HepG2 (cell line): ENCODE data around the gene PLAC9. TPM values are rescaled to one million over a fixed set of nuclear protein-coding genes. Genes with fewer than 3 reads are reported as not detected.

Experiments used
- ATAC-seq: fragments of 200-7000 bp; cut with Tn5 transposase; 3 replicates; pipeline ENCODE4 v1.9.1; 2020; ENCODE audit warnings: mild to moderate bottlenecking, moderate library complexity
- BruUV-seq: library from RNA; stranded (reverse); fragments of 400-500 nt; replicated peaks from 2 replicates; lab custom pipeline; 2021; lab: Mats Ljungman, UMichigan
- CTCF ChIA-PET: fragments of 300-600 bp; formaldehyde crosslinking; extraction: SDS; loops from one replicate; lab custom pipeline; 2021; ENCODE audit warnings: low total read pairs, inconsistent platforms, low intra/inter-chr PET ratio; lab: Yijun Ruan, JAX
- POLR2A ChIA-PET: fragments of 350-600 bp; sonication (Branson Sonifier 250); formaldehyde crosslinking; loops from one replicate; lab custom pipeline; 2020; ENCODE audit warnings: antibody characterized with exemption, inconsistent platforms; lab: Yijun Ruan, JAX
- DNase-seq: peaks from one replicate; pipeline ENCODE4 v3.0.0-alpha.2; 2015; ENCODE audit warnings: low spot score
- FAIRE-seq: peaks from 3 replicates; lab custom pipeline; 2011; peaks lifted over from hg19 to GRCh38; lab: Jason Lieb, UNC
- H2AFZ ChIP-seq: one replicate; pipeline ENCODE4 v1.6.1; 2011; ENCODE audit warnings: low read length, inconsistent platforms
- H3K27ac ChIP-seq: fragments of 300-600 bp; 3 replicates; pipeline ENCODE4 v1.8.0; 2011; ENCODE audit warnings: mixed run types, mild to moderate bottlenecking, mixed read lengths, low read length, inconsistent platforms; ENCODE audit not compliant: insufficient read depth; ENCODE audit errors: extremely low read length
- H3K27me3 ChIP-seq, 2 experiments: fragments of 200-600 bp in 1 of 2; 2 replicates in 1 of 2; 3 replicates in 1 of 2; pipeline versions ENCODE4 v1.6.0 to v1.8.0; 2011; ENCODE audit warnings: low read length in 2 of 2, mild to moderate bottlenecking in 2 of 2, moderate library complexity in 2 of 2, inconsistent platforms in 1 of 2; ENCODE audit not compliant: insufficient read depth in 2 of 2, control insufficient read depth in 1 of 2
- H3K36me3 ChIP-seq, 2 experiments: fragments of 200-600 bp in 1 of 2; replicated peaks in 1 of 2; 2 replicates in 1 of 2; 3 replicates in 1 of 2; pipeline versions ENCODE4 v1.5.1 to v1.8.0; 2011; ENCODE audit warnings: low read length in 2 of 2, inconsistent platforms in 1 of 2; ENCODE audit not compliant: insufficient read depth in 2 of 2, control insufficient read depth in 1 of 2
- H3K4me1 ChIP-seq: 2 replicates; pipeline ENCODE4 v1.5.1; 2012; ENCODE audit warnings: low read length, inconsistent platforms; ENCODE audit not compliant: insufficient read depth
- H3K4me2 ChIP-seq: 2 replicates; pipeline ENCODE4 v1.6.0; 2011; ENCODE audit warnings: low read depth, low read length, inconsistent platforms
- H3K4me3 ChIP-seq, 3 experiments: fragments of 200-600 bp in 1 of 3; sonication (generic), shearing (Covaris generic) in 1 of 3; replicated peaks in 1 of 3; 2 replicates each; pipeline ENCODE4 v1.5.1; 2011 to 2016; ENCODE audit warnings: low read length in 3 of 3, inconsistent platforms in 2 of 3, low read depth in 2 of 3, mild to moderate bottlenecking in 2 of 3, control low read depth in 1 of 3, mixed read lengths in 1 of 3; ENCODE audit not compliant: insufficient read depth in 1 of 3
- H3K79me2 ChIP-seq: one replicate; pipeline ENCODE4 v1.6.1; 2011; ENCODE audit warnings: low read length, inconsistent platforms; ENCODE audit not compliant: insufficient read depth
- H3K9ac ChIP-seq: 2 replicates; pipeline ENCODE4 v1.6.0; 2011; ENCODE audit warnings: mild to moderate bottlenecking, low read depth, low read length, inconsistent platforms; ENCODE audit not compliant: insufficient read depth
- H3K9me3 ChIP-seq: 2 replicates; pipeline ENCODE4 v1.5.1; 2012; ENCODE audit warnings: mild to moderate bottlenecking, low read length
- H4K20me1 ChIP-seq: 2 replicates; pipeline ENCODE4 v1.6.0; 2011; ENCODE audit warnings: inconsistent platforms, mild to moderate bottlenecking, low read length, moderate library complexity; ENCODE audit not compliant: insufficient read depth
- MNT ChIP-seq: fragments of 450-650 bp; IDR thresholded peaks from 2 replicates; pipeline ENCODE4 v1.6.1; 2016
- POLR2G ChIP-seq: fragments of 200-400 bp; formaldehyde crosslinking; IDR thresholded peaks from 2 replicates; pipeline ENCODE4 v1.6.1; 2018; ENCODE audit warnings: mild to moderate bottlenecking, low read depth, low read length, moderate library complexity
- SCMH1 ChIP-seq: sonication (generic); formaldehyde crosslinking; IDR thresholded peaks from 2 replicates; pipeline ENCODE4 v1.9.0; 2021; ENCODE audit warnings: missing genetic modification reagents, mild to moderate bottlenecking, borderline replicate concordance
- ZBTB26 ChIP-seq: IDR thresholded peaks from 2 replicates; pipeline ENCODE4 v1.6.1; 2016; ENCODE audit warnings: missing compliant biosample characterization, missing genetic modification reagents, borderline replicate concordance
- ZBTB34 ChIP-seq: sonication (generic); formaldehyde crosslinking; IDR thresholded peaks from 2 replicates; pipeline ENCODE4 v1.8.0; 2022; ENCODE audit warnings: mild to moderate bottlenecking, missing genetic modification reagents
- WGBS: methylation state at CpG from one replicate; pipeline ENCODE4 v1.1.6; 2017; ENCODE audit warnings: low lambda C conversion rate; 5-methylcytosine and 5-hydroxymethylcytosine counted together
- in situ Hi-C: cut with HindIII; loops from 2 replicates; pipeline ENCODE4 v1.10.0; 2017; ENCODE audit warnings: low pct_unique_long_range_greater_than_20kb; ENCODE audit not compliant: extremely low pct_ligation_motif_present
- intact Hi-C: fragments of 100-400 bp; cut with micrococcal nuclease; formaldehyde crosslinking; loops from one replicate; pipeline ENCODE4 v1.10.0; 2022; ENCODE audit not compliant: unreplicated experiment
- polyA plus RNA-seq, 8 experiments: library from polyadenylated mRNA; depleted of rRNA in 3 of 8; stranded (reverse) in 7 of 8; unstranded in 1 of 8; fragments of >200 nt; fragmentation: Illumina TruSeq in 4 of 8; extraction: Trizol in 4 of 8; gene quantifications; 2 replicates each; pipeline versions ENCODE4 v1.2.1 to v1.2.3, GENCODE V29; 2011 to 2016; ENCODE audit warnings: low read depth in 4 of 8, missing spikeins in 1 of 8, mixed read lengths in 1 of 8; ENCODE audit not compliant: insufficient read depth in 1 of 8
- total RNA-seq, 5 experiments: library from RNA; depleted of rRNA; stranded (reverse); fragments of >200 nt; fragmentation: Illumina TruSeq; extraction: Trizol; gene quantifications; 2 replicates each; pipeline ENCODE4 v1.2.3, GENCODE V29; 2016; ENCODE audit warnings: low read depth in 1 of 5
- TF ChIP-seq, protein P1 (sequence below): IDR thresholded peaks from 2 replicates; pipeline ENCODE4 v1.4.0; 2020; ENCODE audit warnings: mild to moderate bottlenecking, missing genetic modification reagents
- TF ChIP-seq, protein P2 (sequence below): sonication (generic); formaldehyde crosslinking; IDR thresholded peaks from 2 replicates; pipeline ENCODE4 v1.8.0; 2022; ENCODE audit warnings: mild to moderate bottlenecking, missing genetic modification reagents, moderate library complexity

Gene PLAC9
- total and polyA plus RNA-seq, 2 of the 13 experiments (the other 11 are each of a cell fraction or from before 2014, with no cell fraction given) = not detected

- in situ Hi-C loops (no loop called here), intact Hi-C loops (loop anchor here (2.0 kb wide), 2 partner anchors 25 to 55 kb away; no protein-coding TSS in a partner anchor)
- WGBS = 95% methylated on average over 6 of the region's 8 CpGs
- Histone ChIP-seq H3K4me3 (no peak overlapping the region), H3K79me2 (no peaks in the 10 kb centered on the region), H3K9me3 (no peaks in the 10 kb centered on the region), H2AFZ (no peak overlapping the region), H3K4me2 (no peak overlapping the region), H3K36me3 (peaks cover 9 to 30% of the 10 kb centered on the region in 2 experiments; a peak in 4 of 5 replicates), H3K9ac (no peak overlapping the region), H3K4me1 (no peaks in the 10 kb centered on the region), H3K27me3 (no peaks in the 10 kb centered on the region), H3K27ac (no peak overlapping the region), H4K20me1 (no peaks in the 10 kb centered on the region)
- POLR2A ChIA-PET = no interaction called here
- TF ChIP-seq MNT (peak; percentile 34; the same call in 1 of the 2 replicates), ZBTB34 (CRISPR knock-in tag) (no peak), POLR2G (no peak)
- CTCF ChIA-PET = no interaction called here
- no peak for DNase-seq
- BruUV-seq = no TSS peak
- no peak for ATAC-seq
- no peak for FAIRE-seq
These were observed 35.1 kb downstream of the PLAC9 start for GRCh38 chr10:80167471-80168161.

GRCh38 chr10:80168162-80168511 is 35.6 kb downstream of the PLAC9 start:
- Histone ChIP-seq H2AFZ (no peak overlapping the region), H3K9ac (no peak overlapping the region), H3K4me1 (no peaks in the 10 kb centered on the region), H3K27me3 (no peaks in the 10 kb centered on the region), H3K9me3 (no peaks in the 10 kb centered on the region), H3K4me3 (no peak overlapping the region), H3K27ac (no peak overlapping the region), H4K20me1 (no peaks in the 10 kb centered on the region), H3K4me2 (no peak overlapping the region), H3K36me3 (peaks cover 7 to 25% of the 10 kb centered on the region in 2 experiments; a peak in 4 of 5 replicates), H3K79me2 (no peaks in the 10 kb centered on the region)
- no TSS peak for BruUV-seq
- 90% methylated on average over 7 of the region's 7 CpGs for WGBS
- FAIRE-seq (no peak), DNase-seq (no peak), ATAC-seq (no peak)
- POLR2A ChIA-PET = no interaction called here
- in situ Hi-C loops (no loop called here), intact Hi-C loops (loop anchor here (2.0 kb wide), 2 partner anchors 25 to 55 kb away; no protein-coding TSS in a partner anchor)
- CTCF ChIA-PET = interaction anchor here (1.7 kb wide), 1 partner anchor 55 kb away, joined by 13 read pairs; no protein-coding TSS in a partner anchor
- TF ChIP-seq ZBTB26 = no peak
- TF ChIP-seq, protein P1, sequence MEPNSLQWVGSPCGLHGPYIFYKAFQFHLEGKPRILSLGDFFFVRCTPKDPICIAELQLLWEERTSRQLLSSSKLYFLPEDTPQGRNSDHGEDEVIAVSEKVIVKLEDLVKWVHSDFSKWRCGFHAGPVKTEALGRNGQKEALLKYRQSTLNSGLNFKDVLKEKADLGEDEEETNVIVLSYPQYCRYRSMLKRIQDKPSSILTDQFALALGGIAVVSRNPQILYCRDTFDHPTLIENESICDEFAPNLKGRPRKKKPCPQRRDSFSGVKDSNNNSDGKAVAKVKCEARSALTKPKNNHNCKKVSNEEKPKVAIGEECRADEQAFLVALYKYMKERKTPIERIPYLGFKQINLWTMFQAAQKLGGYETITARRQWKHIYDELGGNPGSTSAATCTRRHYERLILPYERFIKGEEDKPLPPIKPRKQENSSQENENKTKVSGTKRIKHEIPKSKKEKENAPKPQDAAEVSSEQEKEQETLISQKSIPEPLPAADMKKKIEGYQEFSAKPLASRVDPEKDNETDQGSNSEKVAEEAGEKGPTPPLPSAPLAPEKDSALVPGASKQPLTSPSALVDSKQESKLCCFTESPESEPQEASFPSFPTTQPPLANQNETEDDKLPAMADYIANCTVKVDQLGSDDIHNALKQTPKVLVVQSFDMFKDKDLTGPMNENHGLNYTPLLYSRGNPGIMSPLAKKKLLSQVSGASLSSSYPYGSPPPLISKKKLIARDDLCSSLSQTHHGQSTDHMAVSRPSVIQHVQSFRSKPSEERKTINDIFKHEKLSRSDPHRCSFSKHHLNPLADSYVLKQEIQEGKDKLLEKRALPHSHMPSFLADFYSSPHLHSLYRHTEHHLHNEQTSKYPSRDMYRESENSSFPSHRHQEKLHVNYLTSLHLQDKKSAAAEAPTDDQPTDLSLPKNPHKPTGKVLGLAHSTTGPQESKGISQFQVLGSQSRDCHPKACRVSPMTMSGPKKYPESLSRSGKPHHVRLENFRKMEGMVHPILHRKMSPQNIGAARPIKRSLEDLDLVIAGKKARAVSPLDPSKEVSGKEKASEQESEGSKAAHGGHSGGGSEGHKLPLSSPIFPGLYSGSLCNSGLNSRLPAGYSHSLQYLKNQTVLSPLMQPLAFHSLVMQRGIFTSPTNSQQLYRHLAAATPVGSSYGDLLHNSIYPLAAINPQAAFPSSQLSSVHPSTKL (CRISPR knock-in tag) = no peak
- TF ChIP-seq, protein P2, sequence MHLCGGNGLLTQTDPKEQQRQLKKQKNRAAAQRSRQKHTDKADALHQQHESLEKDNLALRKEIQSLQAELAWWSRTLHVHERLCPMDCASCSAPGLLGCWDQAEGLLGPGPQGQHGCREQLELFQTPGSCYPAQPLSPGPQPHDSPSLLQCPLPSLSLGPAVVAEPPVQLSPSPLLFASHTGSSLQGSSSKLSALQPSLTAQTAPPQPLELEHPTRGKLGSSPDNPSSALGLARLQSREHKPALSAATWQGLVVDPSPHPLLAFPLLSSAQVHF (CRISPR knock-in tag) = no peak
- TF ChIP-seq SCMH1 = no peak
